NCI-H2227 (cell line): ENCODE data around the gene FITM1.
A peak's percentile ranks its signal among the peaks of the same experiment; 100 is the strongest.

ENCODE experiments used
- DNase-seq: peaks from one replicate; lab custom pipeline; 2025; ENCODE audit not compliant: unreplicated experiment; lab: John Stamatoyannopoulos, UW

The FITM1 gene

DNA sequence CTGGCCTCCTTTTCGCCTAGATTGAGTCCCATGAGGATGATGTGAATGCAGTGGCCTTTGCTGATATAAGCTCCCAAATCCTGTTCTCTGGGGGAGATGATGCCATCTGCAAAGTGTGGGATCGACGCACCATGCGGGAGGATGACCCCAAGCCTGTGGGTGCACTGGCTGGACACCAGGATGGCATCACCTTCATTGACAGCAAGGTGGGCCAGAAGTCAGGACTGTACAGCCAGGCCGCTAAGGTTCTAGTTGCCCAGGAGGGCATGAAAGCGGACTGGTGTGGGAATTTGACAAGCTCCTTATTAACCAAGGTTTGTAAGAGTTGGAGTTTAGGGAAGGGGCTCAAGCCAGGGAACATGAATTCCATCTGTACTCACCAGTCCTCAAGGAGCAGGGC, 10.8 kb upstream of the FITM1 start:
- DNase-seq = no peak

- no peak for DNase-seq
Observed at GRCh38 chr14:24121210-24121609, 9.2 kb upstream of the FITM1 start.

DNA sequence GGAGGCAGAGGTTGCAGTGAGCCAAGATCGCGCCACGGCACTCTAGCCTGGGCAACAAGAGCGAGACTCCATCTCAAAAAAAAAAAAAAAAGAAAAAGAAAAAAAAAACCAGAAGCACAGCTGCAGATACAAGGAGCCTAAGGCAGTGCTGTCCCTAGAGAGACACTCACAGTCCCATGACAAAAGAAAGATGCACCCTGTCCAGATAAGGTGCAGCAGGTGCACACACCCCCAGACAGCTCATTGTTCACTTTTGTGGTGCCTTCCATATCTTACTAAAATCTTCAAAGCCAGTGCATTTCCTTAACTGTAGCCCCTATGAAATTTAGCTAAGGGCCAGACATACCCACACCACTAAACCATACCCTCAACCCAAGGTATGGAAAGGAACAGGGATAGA, 8.0 kb upstream of the FITM1 start:
- DNase-seq = no peak

DNA sequence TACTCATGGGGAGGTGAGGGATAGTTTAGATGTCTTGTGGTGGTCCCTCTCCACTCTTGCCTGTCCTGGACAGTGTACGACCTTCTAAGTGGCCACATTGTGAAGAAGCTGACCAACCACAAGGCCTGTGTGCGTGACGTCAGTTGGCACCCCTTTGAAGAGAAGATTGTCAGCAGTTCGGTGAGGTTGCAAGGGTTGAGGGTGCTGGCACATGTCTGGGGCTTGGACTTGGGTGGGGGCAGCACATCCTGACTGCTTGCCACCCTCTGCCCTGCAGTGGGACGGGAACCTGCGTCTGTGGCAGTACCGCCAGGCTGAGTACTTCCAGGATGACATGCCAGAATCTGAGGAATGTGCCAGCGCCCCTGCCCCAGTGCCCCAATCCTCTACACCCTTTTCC, 7.6 kb upstream of the FITM1 start:
- DNase-seq = no peak

DNA sequence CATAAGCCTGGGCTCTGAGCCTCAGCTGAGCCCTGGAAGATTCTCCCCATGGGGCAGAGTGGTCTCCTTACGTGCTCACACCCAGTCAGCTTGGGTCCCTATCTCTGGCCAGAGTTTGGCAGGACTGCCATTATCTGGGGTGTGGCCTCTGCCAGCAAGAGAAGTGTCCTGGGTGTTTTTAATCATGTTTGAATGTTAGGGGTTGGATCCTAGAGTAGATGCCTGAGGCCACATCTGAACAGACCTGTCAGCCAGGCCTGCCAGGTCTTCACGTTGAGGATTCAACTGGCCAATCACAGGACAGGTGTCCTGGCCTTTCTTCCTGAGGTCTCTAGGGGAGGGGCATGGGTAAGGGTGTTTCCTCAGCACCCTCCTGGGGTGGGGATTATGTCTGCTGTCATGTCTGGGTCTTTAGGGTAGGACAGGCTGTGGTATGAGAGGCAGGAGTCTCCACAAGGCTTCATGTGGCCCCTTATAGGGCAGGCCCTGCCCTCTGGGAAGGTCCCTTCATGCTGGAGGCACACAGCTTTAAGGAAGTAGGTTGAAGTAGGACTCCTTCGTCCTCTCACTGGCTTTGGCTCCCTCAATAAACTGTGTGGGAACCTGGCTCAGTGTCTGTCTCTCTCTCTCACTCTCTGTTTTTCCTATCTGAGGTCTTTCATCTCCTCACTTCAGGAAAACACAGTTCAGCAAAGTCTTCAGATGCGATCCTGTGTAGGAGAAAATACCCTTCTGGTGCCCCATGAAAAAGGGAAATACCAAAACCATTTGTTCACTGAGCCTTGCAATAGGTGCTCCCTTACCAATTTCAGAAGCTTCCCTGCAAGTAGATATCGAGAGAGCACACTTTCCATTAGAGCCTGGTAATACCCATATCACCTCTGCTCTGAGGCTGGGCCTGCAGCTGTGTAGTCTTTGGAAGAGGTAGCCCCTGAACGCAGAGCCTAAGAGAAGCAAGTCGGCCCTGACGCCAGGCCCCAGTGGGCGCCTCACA, 6.7 kb upstream of the FITM1 start:
- no peak for DNase-seq

- no peak for DNase-seq
Observed at GRCh38 chr14:24126939-24127338, 3.5 kb upstream of the FITM1 start.

DNA sequence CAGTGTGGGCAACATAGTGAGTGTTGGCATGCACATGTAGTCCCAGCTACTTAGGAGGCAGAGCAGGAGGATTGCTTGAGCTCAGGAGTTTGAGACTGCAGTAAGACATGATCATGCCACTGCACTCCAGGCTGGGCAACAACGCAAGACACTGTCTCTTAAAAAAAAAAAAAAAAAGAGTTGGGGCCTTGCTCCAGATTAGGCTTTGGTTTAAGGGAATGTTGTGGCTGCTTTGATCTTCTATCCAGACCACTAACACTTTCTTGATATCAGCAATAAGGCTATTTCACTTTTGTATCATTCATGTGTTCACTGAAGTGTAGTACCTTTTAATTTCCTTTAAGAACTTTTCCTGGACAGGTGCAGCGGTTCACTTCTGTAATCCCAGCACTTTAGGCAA, 2.8 kb upstream of the FITM1 start:
- no peak for DNase-seq

DNA sequence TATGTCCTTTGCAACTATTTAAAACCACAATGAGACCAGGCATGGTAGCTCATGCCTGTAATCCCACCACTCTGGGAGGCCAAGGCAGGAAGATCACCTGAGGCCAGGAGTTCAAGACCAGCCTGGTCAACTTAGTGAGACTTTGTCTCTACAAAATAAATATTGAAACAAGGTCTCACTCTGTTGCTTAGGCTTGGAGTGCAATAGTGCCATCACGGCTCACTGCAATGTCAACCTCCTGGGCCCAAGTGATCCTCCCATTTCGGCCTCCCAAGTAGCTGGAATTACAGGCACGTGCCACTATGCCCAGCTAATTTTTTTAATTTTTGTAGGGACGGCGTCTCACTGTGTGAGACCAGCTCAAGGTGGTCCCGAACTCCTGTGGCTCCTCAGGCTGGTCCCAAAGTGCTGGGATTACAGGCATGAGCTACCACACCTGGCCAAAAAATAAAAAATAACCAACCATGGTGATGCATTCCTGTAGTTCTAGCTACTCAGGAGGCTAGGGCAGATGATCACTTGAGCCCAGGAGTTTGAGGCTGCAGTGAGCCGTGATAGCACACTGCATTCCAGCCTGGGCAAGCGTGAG, 955 bp upstream of the FITM1 start:
- DNase-seq = no peak

DNA sequence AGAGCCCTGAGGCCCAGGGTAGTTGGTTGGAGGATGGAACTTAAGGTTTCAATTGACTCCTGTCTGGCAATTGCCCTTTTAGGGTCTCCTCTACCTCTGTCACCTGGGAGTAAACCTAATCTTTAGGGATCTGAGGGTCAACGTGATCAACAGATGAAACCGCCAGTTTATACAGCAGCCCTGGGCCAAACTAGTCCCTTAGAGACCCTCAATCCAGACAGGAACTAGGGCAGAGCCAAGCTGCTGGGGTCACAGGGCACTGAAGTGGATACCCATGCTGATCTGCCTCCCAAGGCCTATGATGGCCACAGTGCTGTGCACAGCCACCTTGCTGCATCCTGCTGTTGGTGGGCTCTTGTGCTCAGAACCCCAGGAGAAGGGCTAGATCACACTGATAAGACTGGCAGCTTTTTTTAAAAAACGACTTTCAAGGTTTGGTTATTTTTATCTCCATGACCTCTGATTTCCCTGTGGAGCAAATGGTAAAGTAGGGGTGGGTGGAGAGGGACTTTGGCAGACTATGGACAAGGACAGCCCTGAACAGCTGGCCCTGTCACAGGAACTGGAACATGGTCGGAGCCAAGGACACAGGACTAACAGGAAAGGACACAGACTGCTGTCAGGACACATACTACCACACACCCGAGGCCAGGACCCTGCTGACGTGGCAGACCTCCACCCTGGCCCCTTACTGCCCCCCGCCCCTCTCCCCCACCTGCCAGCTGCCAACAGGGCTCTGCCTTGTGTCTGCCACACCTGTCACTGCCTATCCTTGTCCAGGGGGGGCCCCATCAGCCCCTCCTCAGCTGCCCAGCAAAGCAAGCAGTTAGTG, 474 bp downstream of the FITM1 start:
- no peak for DNase-seq

DNA sequence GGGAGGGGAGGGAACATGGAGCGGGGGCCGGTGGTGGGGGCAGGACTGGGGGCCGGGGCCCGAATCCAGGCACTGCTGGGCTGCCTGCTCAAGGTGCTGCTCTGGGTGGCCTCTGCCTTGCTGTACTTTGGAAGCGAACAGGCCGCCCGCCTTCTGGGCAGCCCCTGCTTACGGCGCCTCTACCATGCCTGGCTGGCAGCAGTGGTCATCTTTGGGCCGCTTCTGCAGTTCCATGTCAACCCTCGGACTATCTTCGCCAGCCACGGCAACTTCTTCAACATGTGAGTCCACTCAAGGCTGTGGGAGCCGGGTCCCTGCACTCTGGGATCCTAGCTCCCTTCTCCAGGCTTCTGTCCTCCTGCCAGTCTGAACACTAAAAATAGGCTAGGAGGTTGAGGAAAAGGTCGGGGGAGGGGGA, 1.1 kb downstream of the FITM1 start:
- no peak for DNase-seq

GRCh38 chr14:24132061-24132685, 1.7 kb downstream of the FITM1 start:
- no peak for DNase-seq

DNA sequence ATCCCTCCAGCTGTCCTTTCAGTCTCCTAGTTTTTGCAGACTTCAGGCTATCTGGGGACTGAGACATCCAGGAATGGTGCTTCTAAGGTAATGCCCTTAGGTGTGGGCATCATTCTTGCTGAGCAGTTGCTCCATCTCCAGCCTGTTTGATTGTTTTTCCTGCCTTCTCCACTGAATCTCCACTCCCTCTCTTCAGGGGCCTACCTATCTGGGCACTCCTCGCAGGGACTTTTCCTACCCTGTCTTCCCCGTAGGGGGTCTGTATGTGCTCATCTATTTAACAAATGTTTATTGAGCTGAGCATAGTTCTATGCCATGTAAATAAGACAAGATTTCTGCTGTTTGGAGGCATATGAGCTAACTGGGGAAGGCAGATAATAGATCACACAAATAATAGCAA, 2.5 kb downstream of the FITM1 start:
- no peak for DNase-seq

DNA sequence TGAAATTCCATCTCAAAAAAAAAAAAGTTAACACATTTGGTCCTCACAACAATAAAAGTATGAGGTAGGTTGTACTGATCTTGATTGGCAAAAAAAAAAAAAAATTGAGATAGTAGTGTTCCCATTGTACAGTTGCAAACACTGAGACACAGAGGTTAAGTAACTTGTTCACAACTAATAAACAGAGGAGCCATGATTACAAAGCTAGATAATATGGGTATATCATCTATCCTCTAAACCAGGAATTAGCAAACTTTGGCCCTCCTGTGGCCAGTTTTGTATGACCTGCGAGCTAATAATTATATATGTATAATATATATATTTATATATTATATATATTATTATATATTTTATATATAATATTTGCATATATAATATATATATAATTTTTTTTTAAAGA, 3.3 kb downstream of the FITM1 start:
- DNase-seq = no peak

DNA sequence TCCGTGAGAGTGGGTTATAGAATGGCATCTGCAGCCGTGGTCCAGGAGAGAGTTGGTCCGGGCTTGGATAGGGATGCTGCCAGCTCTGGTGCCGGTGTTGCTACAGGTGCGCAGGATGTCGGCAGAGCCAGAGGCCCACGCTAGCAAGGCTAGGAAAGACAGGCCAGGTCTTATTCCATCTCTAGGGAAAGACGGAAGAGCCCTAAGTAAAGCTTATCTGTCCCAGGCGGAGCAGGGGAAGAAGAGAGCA, 5.0 kb downstream of the FITM1 start:
- no peak for DNase-seq

DNA sequence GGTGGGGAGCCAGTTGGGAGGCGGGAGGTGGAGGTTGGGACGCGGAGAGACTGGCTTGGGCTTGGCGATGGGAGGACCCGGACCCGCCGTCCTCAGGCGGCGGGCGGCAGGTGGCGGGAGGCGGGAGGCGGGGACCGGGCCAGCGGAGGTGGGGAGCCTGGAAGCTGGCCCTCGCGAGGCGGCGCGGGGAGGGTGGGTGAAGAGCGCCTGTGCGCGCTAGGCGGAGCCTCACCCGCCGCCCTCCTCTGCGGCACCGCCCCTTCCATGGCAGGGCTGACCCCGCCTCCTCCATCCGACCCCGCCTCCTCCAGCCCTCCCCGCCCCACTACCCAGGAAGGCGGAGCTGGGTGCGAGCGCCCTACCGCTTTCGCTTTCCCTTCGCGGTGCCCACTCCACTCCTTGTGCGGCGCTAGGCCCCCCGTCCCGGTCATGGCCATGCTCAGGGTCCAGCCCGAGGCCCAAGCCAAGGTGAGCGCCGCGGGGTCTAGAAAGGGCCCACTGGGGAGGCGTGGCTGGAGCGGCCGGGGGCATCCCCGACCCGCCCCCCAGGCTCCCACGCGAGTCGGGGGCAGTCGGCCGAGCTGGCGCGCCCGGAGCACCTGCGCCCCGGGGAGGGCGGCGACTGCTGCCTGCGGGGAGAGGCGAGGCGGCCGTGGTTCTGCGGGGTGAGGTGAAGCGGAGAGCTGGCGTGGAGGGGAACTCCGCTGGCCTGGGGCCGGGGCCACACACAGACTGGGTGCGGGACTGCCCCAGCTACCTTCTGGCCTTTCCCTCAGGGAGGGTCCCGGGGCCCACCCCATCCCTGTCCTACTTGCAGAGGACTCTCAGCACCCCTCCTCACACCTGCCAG, 5.6 kb downstream of the FITM1 start, which contains the start of gene PSME1:
PSME1 (plus strand) TSS at position 361 of the 850 bp plus-strand sequence; CDS start at position 430, 69 bp downstream.
- peak; percentile 94 for DNase-seq

- no peak for DNase-seq
Observed at GRCh38 chr14:24136684-24137528, 6.4 kb downstream of the FITM1 start.

DNA sequence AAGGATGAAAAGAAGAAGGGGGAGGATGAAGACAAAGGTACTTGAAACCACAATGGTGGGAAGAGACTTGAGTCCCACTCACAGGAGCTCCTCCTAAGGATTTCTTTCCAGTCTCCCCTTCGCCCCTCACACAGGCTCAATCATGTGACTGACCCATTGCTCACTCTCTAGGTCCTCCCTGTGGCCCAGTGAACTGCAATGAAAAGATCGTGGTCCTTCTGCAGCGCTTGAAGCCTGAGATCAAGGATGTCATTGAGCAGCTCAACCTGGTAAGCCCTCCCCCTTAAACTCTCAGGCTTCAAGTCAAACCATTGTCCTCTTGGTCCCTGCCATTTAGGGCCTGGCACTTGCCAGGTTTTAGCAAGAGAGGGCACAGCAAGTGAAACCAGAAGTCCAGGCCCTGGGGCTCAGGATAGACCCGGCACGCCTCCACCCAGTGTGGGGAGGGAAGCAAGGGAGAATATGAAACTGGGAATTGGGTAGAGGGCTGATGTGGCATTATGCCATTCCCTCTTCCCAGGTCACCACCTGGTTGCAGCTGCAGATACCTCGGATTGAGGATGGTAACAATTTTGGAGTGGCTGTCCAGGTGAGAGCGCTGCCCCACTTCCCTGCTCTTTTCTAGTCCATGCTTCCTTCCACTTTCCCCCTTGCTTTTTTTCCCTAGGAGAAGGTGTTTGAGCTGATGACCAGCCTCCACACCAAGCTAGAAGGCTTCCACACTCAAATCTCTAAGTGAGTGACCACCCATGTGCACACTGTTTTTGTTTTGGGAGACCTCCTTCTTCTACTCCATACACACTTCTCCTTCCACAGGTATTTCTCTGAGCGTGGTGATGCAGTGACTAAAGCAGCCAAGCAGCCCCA, 7.3 kb downstream of the FITM1 start:
- no peak for DNase-seq

- no peak for DNase-seq
Observed at GRCh38 chr14:24138396-24139271, 8.2 kb downstream of the FITM1 start.
